PC-9 (cell line): ENCODE results near the gene THBS3. TPM values are rescaled to one million over a fixed set of nuclear protein-coding genes. Genes with fewer than 3 reads are reported as not detected.

Experiments used
- Bru-seq: library from RNA; stranded (reverse); fragments of 400-500 nt; gene quantifications from one replicate; lab custom pipeline; 2021; lab: Mats Ljungman, UMichigan
- BruChase-seq, 2 experiments: library from RNA; stranded (reverse); fragments of 400-500 nt; gene quantifications; one replicate each; lab custom pipeline; 2021; lab: Mats Ljungman, UMichigan
- BruUV-seq: library from RNA; stranded (reverse); fragments of 400-500 nt; replicated peaks from 2 replicates; lab custom pipeline; 2021; lab: Mats Ljungman, UMichigan
- CTCF ChIA-PET: fragments of 300-600 bp; sonication (Branson Sonifier 250); formaldehyde crosslinking; loops from one replicate; lab custom pipeline; 2022; ENCODE audit warnings: antibody characterized with exemption; lab: Charles Lee
- POLR2A ChIA-PET: fragments of 300-600 bp; sonication (Branson Sonifier 250); formaldehyde crosslinking; loops from one replicate; lab custom pipeline; 2022; ENCODE audit warnings: antibody characterized with exemption; ENCODE audit not compliant: unreplicated experiment; lab: Charles Lee
- DNase-seq, 2 experiments: peaks; one replicate each; pipeline versions ENCODE4 v3.0.0 to v3.0.0-alpha.2; 2015 to 2022; ENCODE audit warnings: mixed read lengths in 1 of 2
- H2AFZ ChIP-seq: fragments of 200-600 bp; sonication (generic); 2 replicates; pipeline ENCODE4 v1.8.1; 2017; ENCODE audit warnings: antibody characterized with exemption
- H3F3A ChIP-seq: fragments of 200-600 bp; sonication (generic); 2 replicates; pipeline ENCODE4 v1.8.1; 2017; ENCODE audit warnings: antibody characterized with exemption, mild to moderate bottlenecking, low read depth; ENCODE audit not compliant: insufficient read depth
- H3K27ac ChIP-seq: fragments of 200-600 bp; sonication (generic); 2 replicates; pipeline ENCODE4 v1.6.1; 2016; ENCODE audit warnings: mixed run types
- H3K27me3 ChIP-seq: fragments of 200-600 bp; sonication (generic); 2 replicates; pipeline ENCODE4 v1.6.1; 2016; ENCODE audit warnings: low read depth, mixed run types; ENCODE audit not compliant: insufficient read depth
- H3K36me3 ChIP-seq: fragments of 200-600 bp; sonication (generic); 2 replicates; pipeline ENCODE4 v1.6.1; 2016; ENCODE audit warnings: low read depth, mixed run types
- H3K4me1 ChIP-seq: fragments of 200-600 bp; sonication (generic); replicated peaks from 2 replicates; pipeline ENCODE4 v1.6.1; 2016; ENCODE audit warnings: mixed run types; ENCODE audit not compliant: insufficient read depth
- H3K4me2 ChIP-seq: fragments of 200-600 bp; sonication (generic); 2 replicates; pipeline ENCODE4 v1.6.1; 2017; ENCODE audit warnings: mixed run types
- H3K4me3 ChIP-seq: fragments of 200-600 bp; sonication (generic); 2 replicates; pipeline ENCODE4 v1.6.1; 2016; ENCODE audit warnings: mixed run types
- H3K79me2 ChIP-seq: fragments of 200-600 bp; sonication (generic); 2 replicates; pipeline ENCODE4 v1.6.1; 2017; ENCODE audit warnings: low read depth, mixed run types
- H3K9me2 ChIP-seq: fragments of 200-600 bp; sonication (generic); 2 replicates; pipeline ENCODE4 v1.8.1; 2017; ENCODE audit warnings: mild to moderate bottlenecking; ENCODE audit not compliant: insufficient read depth
- H3K9me3 ChIP-seq: fragments of 200-600 bp; sonication (generic); 2 replicates; pipeline ENCODE4 v1.8.1; 2016; ENCODE audit warnings: low read depth; ENCODE audit not compliant: insufficient read depth
- H4K20me1 ChIP-seq: fragments of 200-600 bp; sonication (generic); 2 replicates; pipeline ENCODE4 v1.8.1; 2017; ENCODE audit not compliant: insufficient read depth
- CTCF ChIP-seq: fragments of 200-600 bp; sonication (generic); conservative IDR thresholded peaks from 2 replicates; pipeline ENCODE4 v1.6.1; 2017; ENCODE audit warnings: mixed run types, antibody characterized with exemption, mild to moderate bottlenecking, moderate library complexity
- EZH2 ChIP-seq: fragments of 200-600 bp; sonication (generic); IDR thresholded peaks from 2 replicates; pipeline ENCODE4 v1.8.0; 2017; ENCODE audit warnings: antibody characterized with exemption, low read depth
- intact Hi-C: fragments of 100-400 bp; cut with micrococcal nuclease; formaldehyde crosslinking; loops from one replicate; pipeline ENCODE4 v1.10.0; 2022; ENCODE audit not compliant: unreplicated experiment
- long read RNA-seq: library from polyadenylated mRNA; stranded (forward); transcript quantifications from one replicate; pipeline ENCODE4 v2.0.0, GENCODE V29; 2022
- total RNA-seq: library from RNA; stranded (reverse); gene quantifications from 2 replicates; pipeline ENCODE4 v1.2.3, GENCODE V29; 2021

THBS3 gene
- total RNA-seq (45.4 and 58.8 TPM in 2 replicates), Bru-seq, nascent RNA (percentile 54 among the genes with signal in this experiment), BruChase-seq, experiment 1, labeled RNA remaining after a 2-hour chase (percentile 76 among the genes with signal in this experiment), BruChase-seq, experiment 2, labeled RNA remaining after a 6-hour chase (percentile 78 among the genes with signal in this experiment)
- long read RNA-seq, partial matches to known transcripts: 5 of 19 reads
- long read RNA-seq, other reads (novel, unspliced or antisense): 12 of 19 reads

- intact Hi-C loops: loop anchor here (1.0 to 2.0 kb wide), 5 partner anchors 18 to 115 kb away; partner anchors contain the start of genes KRTCAP2 and TRIM46
- no peaks in the 10 kb centered on the region for H4K20me1 ChIP-seq
- peaks cover 18% of the 10 kb centered on the region for H3K79me2 ChIP-seq
- peak within 1 kb of the TSS; percentile 91 for H2AFZ ChIP-seq
- H3K9me2 ChIP-seq: no peaks in the 10 kb centered on the region
- DNase-seq: peak in 1 of 2 experiments; percentile 29
- TF ChIP-seq EZH2: no peak
- TF ChIP-seq CTCF: no peak
- ChIA-PET CTCF (interaction anchor here (0.6 to 1.8 kb wide), 6 partner anchors 15 to 441 kb away, joined by 3 to 9 read pairs (median 3); no protein-coding TSS in a partner anchor), POLR2A (interaction anchor here (0.6 to 0.7 kb wide), 4 partner anchors 13 to 101 kb away, joined by 3 to 5 read pairs (median 4); partner anchors contain the start of gene FDPS)
- H3F3A ChIP-seq: peaks cover 11% of the 10 kb centered on the region; the same call in 1 of the 2 replicates
- H3K27me3 ChIP-seq: no peaks in the 10 kb centered on the region
- H3K9me3 ChIP-seq: no peaks in the 10 kb centered on the region
- peaks cover 26% of the 10 kb centered on the region for H3K4me1 ChIP-seq
- H3K4me2 ChIP-seq: peak within 1 kb of the TSS; percentile 98
- TSS peak; percentile 76 for BruUV-seq
- peak within 1 kb of the TSS; percentile 78 for H3K4me3 ChIP-seq
- H3K27ac ChIP-seq: peak within 1 kb of the TSS; percentile 74
- H3K36me3 ChIP-seq: no peaks in the 10 kb centered on the region
Measured at GRCh38 chr1:155207806-155208540, at the start of gene THBS3. THBS3 (minus strand) TSS chr1:155207897; CDS start chr1:155207876, 21 bp downstream.

GRCh38 chr1:155256058-155256852, 48.6 kb upstream of the THBS3 start:
- H3K9me2 ChIP-seq: no peaks in the 10 kb centered on the region
- H3K4me1 ChIP-seq: peaks cover 23% of the 10 kb centered on the region
- no peaks in the 10 kb centered on the region for H3K9me3 ChIP-seq
- H3K27ac ChIP-seq: no peak overlapping the region
- no peak overlapping the region for H3K4me3 ChIP-seq
- H3F3A ChIP-seq: peaks cover 26% of the 10 kb centered on the region
- no peaks in the 10 kb centered on the region for H3K27me3 ChIP-seq
- TF ChIP-seq EZH2 (no peak), CTCF (no peak)
- no TSS peak for BruUV-seq
- ChIA-PET POLR2A (no interaction called here), CTCF (no interaction called here)
- DNase-seq: no peak
- no peak overlapping the region for H2AFZ ChIP-seq
- H3K79me2 ChIP-seq: peaks cover 27% of the 10 kb centered on the region
- peaks cover 5% of the 10 kb centered on the region; the same call in 1 of the 2 replicates for H3K36me3 ChIP-seq
- no peak overlapping the region for H3K4me2 ChIP-seq
- no peaks in the 10 kb centered on the region for H4K20me1 ChIP-seq
- intact Hi-C loops: loop anchor here (10.0 kb wide), 1 partner anchor 249 kb away; no protein-coding TSS in a partner anchor
